ENCODE data around the gene RNF26.
"Not testable (repeated sequence)": the region's sequence is repeated elsewhere in the genome, so short reads cannot be mapped to it uniquely, and the experiment has no call there.

Gene RNF26

DNA sequence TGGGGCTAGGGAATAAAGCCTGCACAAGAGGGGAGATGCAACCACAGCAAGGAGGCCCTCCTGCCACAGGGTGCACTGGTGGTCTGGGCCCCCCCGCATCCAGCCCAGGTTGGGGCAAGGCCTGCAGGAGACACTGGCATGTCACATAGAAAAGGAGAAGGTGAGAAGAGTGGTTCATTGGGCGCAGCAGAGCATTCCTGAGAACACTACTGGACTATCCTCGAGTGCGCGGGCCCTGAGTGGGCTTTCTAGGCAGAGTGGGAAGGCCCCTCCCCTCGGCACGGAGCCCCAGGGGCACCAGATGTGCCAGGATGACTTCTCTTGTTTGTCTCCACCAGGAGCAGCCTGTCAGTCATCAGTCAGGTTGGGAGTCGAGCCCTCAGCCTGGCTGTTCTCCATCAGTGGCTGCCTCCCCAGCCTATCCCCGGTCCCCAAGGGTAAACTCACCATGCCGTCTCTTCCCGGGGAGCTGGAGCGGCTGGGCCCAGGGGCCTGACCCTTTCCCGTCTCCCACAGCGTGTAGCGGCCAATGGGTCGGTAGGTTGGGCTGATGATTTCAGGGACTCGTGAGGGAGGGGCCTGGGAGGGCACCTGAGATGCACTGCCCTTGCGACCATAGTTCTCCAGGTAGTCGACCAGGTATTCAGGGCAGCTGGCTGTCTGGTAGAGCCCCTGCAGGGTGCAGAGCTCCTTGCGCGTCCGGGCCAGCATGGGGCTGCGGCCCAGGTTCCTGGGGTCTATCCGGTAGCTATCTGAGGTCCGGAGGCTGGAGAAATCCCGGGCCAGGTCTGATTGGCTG, 38.1 kb downstream of the RNF26 start:
- DNase-seq = no peak

DNA sequence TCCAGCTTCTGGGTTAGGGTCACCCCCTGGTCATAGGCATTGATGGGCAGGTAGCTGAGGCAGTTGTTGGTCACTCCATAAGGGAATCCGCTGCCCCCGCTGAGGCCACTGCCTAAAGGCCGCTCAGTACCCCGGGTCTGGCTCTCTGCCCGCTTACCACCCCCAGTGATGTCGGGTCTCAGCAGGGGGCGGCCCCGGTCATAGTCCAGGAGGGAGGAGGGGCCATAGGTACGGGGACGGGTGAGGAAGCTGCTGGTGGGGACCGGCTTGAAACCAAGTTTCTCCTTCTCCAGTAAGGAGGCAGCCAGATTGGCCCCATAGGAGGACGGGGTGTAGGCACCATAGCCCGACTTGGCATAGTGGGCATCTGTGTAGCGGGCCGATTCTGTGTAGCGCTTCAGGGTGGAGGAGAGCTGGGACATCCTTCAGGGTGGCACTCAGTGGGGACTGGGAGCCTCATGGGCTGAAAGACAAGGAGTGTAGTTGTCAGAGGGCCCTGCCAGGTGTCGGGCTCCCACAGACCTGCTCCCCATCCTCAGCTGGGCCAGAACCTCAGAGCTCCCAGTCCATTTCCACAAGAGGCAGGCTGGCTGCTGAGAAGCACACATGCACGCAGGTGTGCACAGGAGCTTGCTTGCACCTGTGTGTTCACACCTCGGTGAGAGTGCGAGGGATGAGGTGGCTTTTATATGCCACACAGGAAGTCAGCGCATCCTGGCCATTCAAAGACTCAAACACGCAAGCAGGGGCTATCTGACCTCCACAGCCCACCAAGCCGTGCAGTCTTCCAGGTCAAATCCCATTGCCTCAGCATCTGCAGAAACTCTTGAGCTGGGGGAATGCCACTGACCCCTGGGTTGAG, 39.0 kb downstream of the RNF26 start:
- no peak for DNase-seq

DNA sequence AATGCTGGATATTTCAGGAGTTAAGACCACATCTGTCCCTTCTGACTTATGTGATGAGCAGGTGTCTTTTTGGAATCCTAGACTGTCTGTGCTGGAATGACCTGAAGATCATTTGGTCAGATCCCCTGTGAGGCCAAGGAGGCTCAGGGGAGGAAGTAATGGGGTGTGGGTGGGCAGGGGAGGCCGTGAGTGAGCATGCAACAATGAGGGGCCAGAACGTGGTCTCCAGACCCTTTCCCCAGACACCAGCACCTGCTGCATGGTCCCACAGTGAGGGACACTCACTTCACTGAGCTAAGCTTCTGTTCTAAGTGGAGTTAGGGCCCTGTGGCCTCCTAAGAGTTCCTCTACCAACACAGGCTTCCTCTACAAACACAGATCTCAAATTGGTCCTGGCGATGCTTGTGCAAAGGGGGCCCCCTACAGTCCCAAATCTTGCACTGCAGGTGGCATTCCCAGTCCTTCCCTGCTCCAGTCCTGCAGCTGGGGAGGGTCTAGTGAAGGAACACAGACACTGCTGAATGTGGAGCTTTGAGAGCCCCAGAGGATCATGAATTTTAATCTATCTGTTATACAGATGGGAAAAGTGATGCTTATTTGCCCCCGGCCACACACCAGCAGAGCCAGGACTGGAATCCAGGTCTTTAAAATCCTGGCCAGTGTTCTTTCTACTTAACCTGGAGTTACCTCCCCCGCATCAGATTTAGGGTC, 39.7 kb downstream of the RNF26 start:
- peak; percentile 54 for DNase-seq

DNA sequence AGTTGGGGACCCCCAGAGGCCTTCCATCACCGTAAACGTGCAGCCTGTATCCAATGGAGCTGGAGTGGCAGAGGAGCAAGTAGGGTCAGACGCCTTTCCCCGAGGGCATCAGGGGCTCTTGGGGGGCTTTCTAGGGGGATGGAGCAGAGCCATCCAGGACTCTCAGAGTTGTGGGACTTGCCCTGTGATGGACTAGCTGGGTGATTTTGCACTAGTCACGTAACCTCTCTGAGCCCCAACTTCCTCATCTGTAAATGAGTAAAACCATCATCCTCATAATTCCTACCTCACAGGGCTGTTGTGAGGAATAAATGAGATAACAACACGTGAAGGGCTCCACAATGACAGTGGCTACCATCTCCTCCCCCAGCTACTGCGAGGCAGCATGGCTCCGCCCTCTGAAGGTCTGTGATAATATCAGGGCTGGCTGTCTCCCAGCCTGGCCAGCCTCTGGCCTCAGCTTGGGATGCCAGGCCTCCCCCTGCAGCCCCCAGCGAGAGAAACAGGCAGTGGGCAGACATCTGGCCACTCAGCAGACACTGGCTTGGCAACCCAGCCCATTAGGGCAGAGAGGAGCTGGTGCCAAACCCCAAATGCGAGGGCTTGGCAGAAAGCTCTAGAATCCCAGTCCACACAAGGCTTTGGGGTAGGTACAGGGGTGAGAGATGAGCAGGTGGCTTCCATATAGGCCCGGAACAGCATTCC, 40.5 kb downstream of the RNF26 start:
- peak; percentile 46 for DNase-seq

DNA sequence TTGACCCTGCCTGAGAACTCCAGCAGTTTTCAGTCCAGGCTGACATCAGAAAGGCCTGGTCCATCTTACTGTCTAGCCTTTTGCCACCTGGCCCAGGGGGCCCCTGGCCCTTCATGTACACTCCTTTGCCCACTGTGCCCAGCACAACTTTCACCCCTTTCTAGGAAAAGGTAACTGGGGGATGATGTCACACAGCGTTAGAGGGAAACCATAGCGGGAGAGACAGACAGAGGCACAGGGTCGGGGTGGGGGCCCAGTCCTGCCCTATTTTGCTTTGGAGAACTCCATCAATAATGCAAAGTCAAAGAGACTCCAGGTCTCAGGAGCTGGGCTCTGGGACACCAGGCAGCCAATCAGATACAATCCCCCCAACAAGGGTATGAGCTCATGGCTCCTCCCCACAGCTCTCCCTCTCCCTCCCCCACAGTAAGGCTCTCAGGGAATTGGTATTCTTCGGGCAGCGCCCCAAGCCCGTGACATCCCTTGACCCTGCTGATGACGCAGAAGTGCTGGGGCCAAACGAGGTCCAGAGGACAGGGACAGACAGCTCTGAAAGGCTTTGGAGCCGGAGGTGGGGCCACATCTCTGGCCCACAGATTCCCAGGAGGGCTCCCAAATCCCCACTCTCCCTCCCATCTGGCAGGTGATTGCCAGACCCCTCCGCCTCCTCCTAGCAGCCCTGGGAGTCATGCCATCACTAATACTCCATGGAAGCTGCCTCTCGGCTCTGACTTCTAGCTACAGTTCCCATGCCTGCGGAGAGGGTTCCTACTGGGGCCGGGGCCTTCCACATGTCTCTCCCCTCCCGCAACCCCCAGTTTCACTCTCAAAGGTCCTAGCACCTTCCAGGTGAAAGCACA, 41.2 kb downstream of the RNF26 start:
- DNase-seq = peak; percentile 84

DNA sequence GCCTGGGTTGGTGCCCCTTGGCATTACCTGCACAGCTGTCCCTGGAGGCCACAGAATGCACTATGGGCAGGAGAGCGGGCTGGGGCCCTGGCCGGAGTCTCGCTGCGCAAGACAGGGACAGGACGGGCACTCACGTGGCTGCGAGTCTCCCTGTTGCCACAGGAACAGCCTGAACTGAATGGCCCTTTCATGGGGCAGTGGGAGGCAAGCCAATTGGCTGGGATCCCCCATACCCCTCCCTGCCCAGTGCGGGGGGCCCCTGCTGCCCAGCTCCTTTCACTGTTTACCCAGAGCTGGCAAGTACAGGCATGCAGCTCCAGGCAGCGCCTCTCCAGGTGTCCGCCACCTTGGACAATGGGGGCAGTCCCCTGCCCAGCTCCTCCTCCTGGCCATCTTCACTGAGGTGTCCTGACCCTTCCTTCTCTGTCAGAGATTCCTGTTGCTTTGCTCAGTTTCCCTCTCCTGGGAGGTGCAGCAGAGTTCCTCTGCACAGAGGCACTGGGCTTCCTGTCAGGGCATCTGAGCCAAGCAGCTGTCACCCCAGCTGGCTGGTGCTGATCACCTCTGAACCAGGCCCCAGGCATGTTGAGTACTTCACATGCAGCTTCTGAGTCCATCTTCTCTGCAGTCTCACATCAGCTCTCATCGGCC, 42.0 kb downstream of the RNF26 start:
- peak; percentile 59 for DNase-seq

DNA sequence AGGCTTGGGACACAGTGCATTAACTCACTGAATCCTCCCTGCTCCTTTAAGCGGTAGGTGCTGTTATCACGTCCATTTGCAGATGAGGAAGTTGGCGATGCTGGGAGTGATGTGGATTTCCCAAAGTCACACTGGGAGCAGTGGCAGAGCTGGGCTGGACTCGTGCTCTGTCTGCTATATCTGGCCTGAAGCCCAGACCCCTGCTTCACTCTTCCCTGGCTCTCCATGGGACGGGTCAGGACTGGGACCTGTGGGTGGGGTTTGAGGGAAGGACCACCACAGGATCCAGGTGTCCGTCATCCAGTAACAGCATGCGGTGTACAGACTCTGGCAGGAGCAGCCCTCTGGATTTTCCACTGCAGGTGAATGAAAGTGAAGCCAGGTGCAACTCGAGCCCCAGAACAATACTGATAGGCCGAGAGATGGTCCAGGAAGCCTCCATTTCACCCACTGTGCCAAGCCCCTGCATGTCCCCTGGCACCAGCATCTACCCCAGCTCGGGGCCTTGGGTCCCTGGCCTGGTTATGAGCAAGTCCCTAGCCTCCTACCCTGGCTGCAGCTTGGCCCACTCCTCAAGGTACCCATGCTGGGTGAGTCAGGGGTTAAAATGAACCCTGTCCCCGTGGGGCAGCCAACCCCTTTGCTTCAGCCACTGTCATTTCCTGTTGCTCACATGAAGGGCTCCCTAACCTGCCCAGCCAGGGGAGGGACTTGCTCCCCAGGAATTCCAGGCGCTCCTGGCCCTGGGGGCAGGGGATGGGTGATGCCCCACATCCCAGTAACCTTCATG, 43.0 kb downstream of the RNF26 start:
- DNase-seq = no peak

DNA sequence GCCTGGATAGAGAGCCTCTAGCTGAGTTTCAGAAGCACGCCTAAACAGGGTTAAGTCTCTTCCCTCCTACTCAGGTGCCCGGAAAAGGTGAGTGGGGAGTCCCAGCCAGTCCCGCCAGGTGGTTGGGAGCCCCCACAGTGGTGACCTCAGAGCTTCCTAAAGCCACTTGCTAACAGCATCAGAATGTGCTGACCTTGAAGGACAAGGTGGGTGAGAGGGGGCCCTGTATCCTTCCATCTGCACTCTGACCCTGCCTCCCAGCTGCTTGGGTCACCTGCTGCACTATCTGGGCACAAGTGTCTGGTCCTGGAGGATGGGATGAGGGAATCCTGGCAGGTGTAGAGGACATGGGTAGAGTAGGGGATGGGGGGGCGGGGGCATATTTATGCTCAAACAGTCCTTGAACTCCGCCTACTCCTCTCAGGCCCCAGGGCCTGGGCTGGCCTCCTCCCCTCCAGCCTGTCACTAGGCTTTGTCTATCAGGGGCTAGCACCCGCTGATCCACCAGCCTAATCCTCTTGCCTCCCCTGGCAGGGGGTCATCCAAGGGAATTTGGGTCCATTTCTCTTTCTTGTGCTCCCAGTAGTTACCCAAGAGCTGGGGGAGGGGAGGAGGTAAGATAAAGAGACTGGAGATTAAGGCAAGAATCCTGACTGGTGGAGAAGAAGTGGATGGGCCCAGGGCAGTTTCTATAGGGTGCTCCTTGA, 43.8 kb downstream of the RNF26 start:
- no peak for DNase-seq

DNA sequence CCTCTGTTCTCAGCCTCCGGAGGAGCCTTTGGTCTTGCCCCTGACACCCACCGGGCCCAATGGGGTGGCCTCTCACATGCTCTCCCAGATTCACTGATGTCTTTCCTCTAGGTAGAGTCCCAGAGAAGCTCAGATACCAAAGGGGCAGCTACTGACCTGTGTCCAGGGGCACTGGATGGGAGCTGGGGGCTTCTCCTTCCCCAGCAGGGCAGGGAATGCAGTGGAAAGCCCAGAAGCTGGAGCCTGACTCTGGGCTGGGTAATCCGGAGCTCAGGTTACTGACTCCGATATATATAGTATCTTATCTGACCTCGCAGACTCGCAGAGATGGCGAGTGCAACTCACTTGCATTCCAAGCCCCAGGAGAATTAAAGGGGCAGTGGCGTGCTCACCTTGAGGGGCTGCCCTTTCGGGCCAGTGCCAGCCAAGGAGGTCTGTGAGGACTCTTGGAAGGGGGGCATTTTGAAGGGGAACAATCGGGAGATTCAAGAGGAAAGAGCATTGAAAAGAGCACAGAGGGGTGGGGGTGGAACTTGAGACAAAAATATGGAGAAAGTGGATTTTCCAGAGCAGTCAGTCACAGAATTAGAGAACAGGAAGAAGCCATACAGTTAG, 44.6 kb downstream of the RNF26 start:
- no peak for DNase-seq

DNA sequence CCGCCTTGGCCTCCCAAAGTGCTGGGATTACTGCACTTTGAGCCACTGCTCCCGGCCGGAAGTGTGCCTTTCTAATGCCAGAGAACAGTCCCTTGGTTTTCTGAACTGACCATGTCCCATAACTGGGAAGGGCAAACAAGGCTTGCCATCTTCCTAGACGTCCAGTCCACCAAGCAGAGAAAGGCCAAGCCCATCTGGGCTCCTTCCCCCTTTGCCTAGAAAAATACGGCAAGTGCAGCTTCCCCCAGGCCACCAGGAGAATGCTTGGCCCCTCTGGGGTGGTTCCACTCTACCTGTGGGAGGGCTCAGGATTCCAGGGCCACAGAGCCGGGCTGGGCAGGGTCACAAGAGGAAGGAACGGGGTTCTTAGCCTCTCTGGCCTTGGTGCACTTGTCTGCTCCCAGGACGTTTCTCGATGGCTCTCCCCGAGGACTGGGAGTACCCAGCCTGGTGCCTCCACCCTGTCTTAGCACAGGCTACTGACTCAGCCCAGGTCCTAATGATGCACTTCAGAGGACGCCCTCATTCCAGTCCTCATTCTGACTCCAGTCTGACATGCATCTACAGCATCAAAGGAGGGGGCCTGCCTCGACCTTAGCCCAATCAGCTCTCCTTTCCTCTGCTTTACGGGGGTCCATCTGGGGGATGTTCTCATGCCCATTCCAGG, 46.0 kb downstream of the RNF26 start:
- DNase-seq = no peak

DNA sequence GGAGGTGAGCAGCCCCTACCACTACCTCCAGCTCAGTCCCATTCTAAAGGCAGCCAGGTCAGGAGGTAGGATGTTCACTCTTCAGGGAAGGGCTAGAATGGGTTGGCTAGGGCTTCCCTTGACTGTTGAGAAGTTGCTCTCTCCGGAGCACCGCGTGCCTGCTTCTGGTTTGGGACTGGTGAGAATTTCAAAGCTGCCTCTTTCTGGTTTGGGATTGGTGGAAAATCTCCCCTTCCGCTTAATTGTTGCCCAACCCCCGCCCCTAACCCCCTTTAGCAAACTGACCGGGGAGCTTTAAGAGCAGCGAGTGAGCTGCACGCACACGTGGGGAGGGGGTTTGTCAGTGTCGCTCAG, 46.5 kb downstream of the RNF26 start:
- DNase-seq = no peak

DNA sequence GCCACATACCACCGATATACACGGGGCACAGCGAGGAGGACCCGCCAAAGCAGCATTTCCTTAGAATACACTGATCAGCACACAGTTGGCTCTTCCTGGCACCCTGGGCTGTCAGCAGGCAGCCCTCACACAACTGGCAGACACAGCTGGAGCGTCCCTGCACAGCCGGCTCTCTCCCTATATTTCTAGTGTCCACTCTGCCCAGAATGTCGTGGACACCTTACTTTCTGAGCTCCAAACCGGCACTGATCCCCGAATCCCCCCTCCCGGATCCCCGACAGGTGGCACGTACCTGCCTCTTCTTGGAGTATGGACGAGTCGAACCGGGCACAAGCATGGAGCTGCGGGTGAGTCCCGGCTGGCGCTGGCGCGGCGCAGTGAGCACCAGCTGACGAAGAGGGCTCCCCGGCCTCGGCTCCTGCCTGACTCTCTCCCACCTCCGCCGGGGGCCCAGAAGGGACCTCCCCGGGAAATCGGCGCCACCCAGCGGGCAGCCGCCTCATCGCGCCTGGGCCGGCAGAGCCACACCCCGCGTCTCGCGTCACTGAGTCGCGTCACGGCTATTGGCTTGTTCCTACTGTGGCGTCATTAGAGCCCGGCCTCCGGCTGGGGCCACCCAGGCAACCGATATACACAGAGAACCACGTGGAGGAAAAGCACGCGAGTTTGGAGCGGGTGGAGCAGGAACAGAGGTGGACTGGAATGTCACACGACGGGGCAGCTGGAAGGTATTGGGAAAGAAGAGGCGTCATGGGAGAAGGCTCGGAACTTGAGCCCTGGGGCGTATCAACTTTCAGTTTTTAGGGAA, 47.1 kb downstream of the RNF26 start, which contains the start of gene USP2:
Gene USP2, minus strand, starts transcription at position 510 of the 808 bp plus-strand sequence. CDS start 8,210 bp downstream, outside the sequence.
- DNase-seq = peak; percentile 89

DNA sequence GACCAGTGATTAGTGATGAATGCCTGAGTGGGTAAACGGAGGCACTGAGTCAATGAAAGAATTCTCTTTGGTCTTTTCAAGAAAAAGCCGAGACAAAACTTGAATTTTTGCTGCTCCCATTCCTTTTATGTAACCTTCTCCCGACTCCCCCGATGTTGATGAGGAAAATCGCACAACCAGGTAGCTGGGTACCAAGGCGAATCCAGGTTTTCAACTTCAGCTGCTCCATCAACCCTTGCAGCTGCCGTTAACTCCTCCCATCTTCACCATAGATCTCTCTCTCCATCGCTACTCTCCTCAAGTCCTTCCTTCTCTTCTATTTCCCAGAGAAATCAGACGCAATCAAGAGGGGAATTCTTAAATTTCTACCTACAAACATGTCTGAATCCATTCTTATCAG, 47.8 kb downstream of the RNF26 start:
- DNase-seq = no peak

DNA sequence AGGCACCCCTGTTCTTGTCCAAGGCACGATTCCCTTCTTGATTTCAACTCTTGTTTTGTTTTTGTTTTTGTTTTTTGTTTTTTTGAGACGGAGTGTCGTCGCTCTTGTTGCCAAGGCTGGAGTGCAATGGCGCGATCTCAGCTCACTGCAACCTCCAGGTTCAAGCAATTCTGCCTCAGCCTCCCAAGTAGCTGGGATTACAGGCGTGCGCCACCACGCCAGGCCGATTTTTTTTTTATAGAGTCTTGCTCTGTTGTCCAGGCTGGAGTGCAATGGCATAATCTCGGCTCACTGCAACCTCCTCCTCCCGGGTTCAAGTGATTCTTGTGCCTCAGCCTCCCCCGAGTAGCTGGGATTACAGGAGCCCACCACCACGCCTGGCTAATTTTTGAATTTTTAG, 48.2 kb downstream of the RNF26 start:
- not testable (repeated sequence) for DNase-seq

DNA sequence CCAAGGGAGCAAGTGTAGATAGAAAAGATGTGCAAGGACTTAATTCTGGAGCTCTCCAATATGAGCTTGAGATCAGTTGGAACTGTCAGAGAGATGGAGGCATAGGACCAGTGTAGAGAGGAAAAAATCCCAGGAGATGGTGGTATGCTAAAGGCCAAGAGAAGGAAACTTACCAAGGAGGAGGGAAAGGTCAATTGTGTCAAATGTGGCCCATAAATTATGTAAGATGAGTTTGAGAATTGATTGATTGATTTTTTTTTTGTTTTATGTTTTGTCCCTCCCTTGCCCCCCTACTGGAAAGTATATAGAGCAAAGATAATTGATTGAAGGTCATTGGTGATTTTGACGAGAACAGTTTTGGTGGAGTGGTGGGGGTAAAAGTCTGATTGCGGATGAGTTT, 50.0 kb downstream of the RNF26 start:
- DNase-seq = no peak

Measured in NCI-H446 treated with DMSO at 0.1 percent for 48 hours (cell line).